Urothelium cell line (cell line): ENCODE results near the gene RCAN1.
A peak's percentile ranks its signal among the peaks of the same experiment; 100 is the strongest.

Experiments used
- DNase-seq: peaks from one replicate; pipeline ENCODE4 v3.0.0; 2011; ENCODE audit warnings: low spot score, mixed read lengths
- FAIRE-seq: peaks from 2 replicates; lab custom pipeline; 2011; peaks lifted over from hg19 to GRCh38; lab: Jason Lieb, UNC

The RCAN1 gene

DNA sequence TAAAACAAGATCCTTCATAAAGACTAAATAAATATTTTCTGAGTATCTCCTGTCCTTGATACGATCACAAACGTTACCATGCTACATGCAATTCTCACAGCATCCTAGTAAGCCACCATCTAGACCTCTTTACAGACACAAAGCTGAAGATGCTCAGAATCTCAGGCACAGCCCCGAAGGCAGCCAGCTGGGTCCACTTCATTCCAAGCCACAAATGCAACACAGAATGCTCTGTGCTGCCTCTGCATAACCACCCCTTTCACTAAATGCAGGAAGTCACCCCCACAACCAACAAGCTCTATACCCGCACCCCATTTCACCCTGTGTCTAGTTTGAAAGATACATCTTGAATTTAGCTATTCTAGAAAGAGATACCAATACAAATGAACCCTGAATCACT, 12.9 kb downstream of the RCAN1 start:
- FAIRE-seq: no peak
- DNase-seq: no peak

GRCh38 chr21:34599534-34600101, 15.3 kb downstream of the RCAN1 start:
- DNase-seq (no peak), FAIRE-seq (no peak)

GRCh38 chr21:34598931-34599400, 15.9 kb downstream of the RCAN1 start:
- no peak for DNase-seq
- no peak for FAIRE-seq

GRCh38 chr21:34597406-34597805, 17.5 kb downstream of the RCAN1 start:
- FAIRE-seq (no peak), DNase-seq (no peak)

- DNase-seq (no peak), FAIRE-seq (no peak)
Measured at GRCh38 chr21:34596561-34597271, 18.2 kb downstream of the RCAN1 start.

GRCh38 chr21:34595457-34595856, 19.5 kb downstream of the RCAN1 start:
- DNase-seq: no peak
- no peak for FAIRE-seq

- no peak for FAIRE-seq
- DNase-seq: no peak
Measured at GRCh38 chr21:34594566-34595234, 20.2 kb downstream of the RCAN1 start.

- DNase-seq (no peak), FAIRE-seq (no peak)
Measured at GRCh38 chr21:34593954-34594531, 20.9 kb downstream of the RCAN1 start.

GRCh38 chr21:34593423-34593822, 21.5 kb downstream of the RCAN1 start:
- DNase-seq: no peak

GRCh38 chr21:34592120-34592955, 22.6 kb downstream of the RCAN1 start:
- FAIRE-seq (no peak), DNase-seq (no peak)

More at GRCh38 chr21:34593423-34593822, 21.5 kb downstream of the RCAN1 start:
- no peak for FAIRE-seq

DNA sequence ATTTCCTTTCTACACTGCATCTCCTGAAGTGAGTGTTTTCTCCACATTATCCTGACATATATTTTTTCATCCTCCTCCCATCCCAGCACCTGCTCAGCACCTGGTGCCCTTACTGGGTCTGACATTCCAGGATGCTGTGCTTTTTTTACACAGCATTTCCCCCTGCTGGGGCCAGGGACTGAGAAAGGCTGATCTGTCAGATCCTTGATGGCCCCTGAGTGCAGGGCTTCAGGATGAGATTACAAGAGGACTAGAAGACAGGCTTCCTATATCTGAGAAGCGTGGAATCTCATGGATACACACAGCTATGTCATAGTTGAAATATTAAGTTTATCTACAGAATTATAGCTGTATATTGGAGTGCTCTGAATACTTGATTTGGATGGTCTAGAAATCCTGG, 24.4 kb downstream of the RCAN1 start:
- DNase-seq: no peak
- FAIRE-seq: no peak

- no peak for FAIRE-seq
- no peak for DNase-seq
Measured at GRCh38 chr21:34589511-34590282, 25.2 kb downstream of the RCAN1 start.

DNA sequence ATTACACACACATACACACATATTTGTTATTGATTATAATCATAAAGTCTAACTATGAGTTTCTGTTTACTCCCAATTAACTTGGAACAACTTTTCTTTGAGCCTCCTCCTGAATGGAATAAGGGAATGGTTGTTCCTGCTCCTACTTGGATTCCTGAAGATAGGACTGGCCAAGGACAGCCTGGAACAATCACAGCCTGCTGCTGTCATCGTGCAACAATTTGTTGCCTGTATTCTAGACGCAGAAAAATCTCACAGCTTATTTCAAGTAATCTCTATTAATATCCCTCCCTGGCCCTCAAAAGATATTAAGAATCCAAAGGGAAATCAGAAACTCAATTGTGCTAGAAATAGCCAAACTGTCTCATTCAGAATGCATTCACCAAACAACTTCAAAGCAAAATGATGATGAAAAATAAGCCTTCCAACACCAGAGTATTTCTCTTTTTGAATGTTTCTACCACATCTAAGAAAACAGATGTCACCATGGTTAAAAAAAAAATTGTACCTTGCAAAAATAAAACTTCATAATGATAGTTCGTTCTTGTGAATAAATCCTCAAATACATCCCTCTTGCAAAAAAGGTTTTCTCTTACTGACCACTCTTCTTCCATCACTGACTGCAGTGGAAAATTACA, 30.9 kb downstream of the RCAN1 start:
- FAIRE-seq: no peak
- DNase-seq: no peak

- FAIRE-seq (no peak), DNase-seq (peak; percentile 20)
Measured at GRCh38 chr21:34582506-34583150, 32.3 kb downstream of the RCAN1 start.

- DNase-seq (no peak), FAIRE-seq (no peak)
Measured at GRCh38 chr21:34580181-34580700, 34.7 kb downstream of the RCAN1 start.

- FAIRE-seq: no peak
- no peak for DNase-seq
Measured at GRCh38 chr21:34579411-34579810, 35.5 kb downstream of the RCAN1 start.

GRCh38 chr21:34576041-34576511, 38.8 kb downstream of the RCAN1 start:
- FAIRE-seq: no peak

GRCh38 chr21:34574601-34575529, 40.0 kb downstream of the RCAN1 start:
- FAIRE-seq: no peak
- no peak for DNase-seq

More at GRCh38 chr21:34576041-34576511, 38.8 kb downstream of the RCAN1 start:
- DNase-seq: no peak
